ENCODE measurements around the gene TEF. TPM values are rescaled to one million over a fixed set of nuclear protein-coding genes. Genes with fewer than 3 reads are reported as not detected.
"Not testable (repeated sequence)": the region's sequence is repeated elsewhere in the genome, so short reads cannot be mapped to it uniquely, and the experiment has no call there.

Gene TEF
- total and polyA plus RNA-seq, 3 experiments from 2014 or later, result 1.8 to 5.3 (median 3.5) TPM

DNA sequence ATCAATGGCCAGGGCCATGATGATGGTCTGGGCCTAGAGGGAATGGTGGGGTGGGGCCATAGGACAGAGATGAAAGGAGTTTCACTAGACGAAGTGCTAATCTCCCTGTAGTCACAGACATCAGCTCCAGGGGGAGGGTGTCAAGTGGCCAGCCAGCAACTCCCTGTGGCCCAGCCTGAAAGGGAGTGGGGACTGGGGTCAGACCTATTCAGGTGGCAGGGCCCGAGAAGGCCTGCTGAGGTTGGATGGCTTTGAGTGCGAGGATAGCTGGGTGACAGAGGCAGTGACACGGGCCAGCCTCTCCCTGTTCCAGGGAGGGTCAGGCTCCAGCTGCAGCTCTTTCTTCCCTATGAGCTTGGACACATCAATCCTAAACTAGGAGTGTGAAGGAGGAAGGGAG is 53.8 kb downstream of the TEF start:
- Histone ChIP-seq H3K4me1 (ENCODE audit: insufficient read depth, low read length) (no peaks in the 10 kb centered on the region), H3K27me3 (ENCODE audit: insufficient read depth, low read length, poor library complexity, severe bottlenecking) (no peaks in the 10 kb centered on the region), H3K9me3 (ENCODE audit: low read length) (no peaks in the 10 kb centered on the region), H3K36me3 (ENCODE audit: insufficient read depth, low read length) (peaks cover 11% of the 10 kb centered on the region), H3K4me3 (ENCODE audit: low read length) (no peak overlapping the region), H3K27ac (ENCODE audit: low read depth, low read length) (no peak overlapping the region)
- no peaks in the 10 kb centered on the region for H3K9me3 Mint-ChIP-seq
- H3K4me3 Mint-ChIP-seq, result no peak overlapping the region
- ChIA-PET POLR2A (no interaction called here), CTCF (no interaction called here)
- H3K4me1 Mint-ChIP-seq, result peaks cover 13 to 38% (median 14%) of the 10 kb centered on the region in 3 donors
- peaks cover 0 to 70% (median 5%) of the 10 kb centered on the region in 3 donors for H3K36me3 Mint-ChIP-seq
- no peaks in the 10 kb centered on the region for H3K27me3 Mint-ChIP-seq
- DNase-seq, result no peak
- peak overlapping the region in 4 of 8 donors; percentile 23 to 89 (median 46) for H3K27ac Mint-ChIP-seq

DNA sequence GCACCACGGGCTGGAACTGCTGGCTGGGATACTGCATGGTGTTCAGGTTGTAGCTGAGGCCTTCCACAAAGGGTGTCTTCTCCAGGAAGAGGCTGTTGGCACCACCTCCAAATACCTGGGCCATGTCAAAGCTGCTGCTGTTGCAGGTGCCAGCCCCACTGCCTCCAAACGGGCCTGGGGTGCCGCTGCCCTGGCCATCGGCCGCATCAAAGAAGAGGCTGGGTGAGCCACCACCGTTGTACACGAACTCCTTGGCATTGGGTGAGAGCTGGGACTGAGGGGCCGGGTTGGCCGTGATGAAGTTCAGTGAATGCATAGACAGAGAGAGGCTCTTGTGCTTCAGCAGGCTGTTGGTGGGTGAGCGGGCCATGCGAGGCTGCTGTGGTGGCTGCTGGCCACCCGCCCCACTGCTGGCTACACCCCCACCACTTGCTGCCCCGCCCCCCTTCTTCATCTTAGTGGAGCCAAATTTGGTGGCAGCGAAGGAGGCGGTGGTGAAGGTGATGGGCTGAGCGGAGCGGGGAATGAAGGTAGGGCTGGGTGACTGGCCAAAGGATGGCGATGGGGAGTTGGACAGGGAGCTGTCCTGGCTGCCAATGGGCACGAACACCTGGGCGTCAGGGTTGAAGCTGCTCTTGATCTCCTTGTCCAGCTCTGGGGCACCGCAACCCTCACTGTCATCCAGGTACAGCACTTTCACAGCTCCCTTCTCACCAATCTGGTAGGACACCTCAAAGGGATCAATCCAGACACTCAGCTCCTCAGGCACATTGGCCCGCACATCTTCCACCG is 54.8 kb downstream of the TEF start:
- H3K27me3 ChIP-seq (ENCODE audit: insufficient read depth, low read length, poor library complexity, severe bottlenecking), result no peaks in the 10 kb centered on the region
- Mint-ChIP-seq H3K27ac (peak overlapping the region in 2 of 8 donors; percentile 38 to 88), H3K27me3 (no peaks in the 10 kb centered on the region), H3K36me3 (peaks cover 0 to 65% (median 5%) of the 10 kb centered on the region in 3 donors), H3K4me1 (peaks cover 9 to 36% (median 14%) of the 10 kb centered on the region in 3 donors), H3K4me3 (no peak overlapping the region), H3K9me3 (no peaks in the 10 kb centered on the region)
- ChIA-PET POLR2A (interaction anchor here (0.6 to 1.0 kb wide), 2 partner anchors 10 to 1405 kb away, joined by 3 read pairs; partner anchors contain the start of gene TOB2), CTCF (interaction anchor here (1.2 to 1.6 kb wide), 2 partner anchors 12 to 33 kb away, joined by 4 to 5 read pairs; no protein-coding TSS in a partner anchor)
- H3K4me1 ChIP-seq (ENCODE audit: insufficient read depth, low read length), result no peaks in the 10 kb centered on the region
- no peaks in the 10 kb centered on the region for H3K9me3 ChIP-seq (ENCODE audit: low read length)
- H3K4me3 ChIP-seq (ENCODE audit: low read length), result no peak overlapping the region
- peaks cover 11% of the 10 kb centered on the region for H3K36me3 ChIP-seq (ENCODE audit: insufficient read depth, low read length)
- H3K27ac ChIP-seq (ENCODE audit: low read depth, low read length), result no peak overlapping the region
- no peak for DNase-seq

DNA sequence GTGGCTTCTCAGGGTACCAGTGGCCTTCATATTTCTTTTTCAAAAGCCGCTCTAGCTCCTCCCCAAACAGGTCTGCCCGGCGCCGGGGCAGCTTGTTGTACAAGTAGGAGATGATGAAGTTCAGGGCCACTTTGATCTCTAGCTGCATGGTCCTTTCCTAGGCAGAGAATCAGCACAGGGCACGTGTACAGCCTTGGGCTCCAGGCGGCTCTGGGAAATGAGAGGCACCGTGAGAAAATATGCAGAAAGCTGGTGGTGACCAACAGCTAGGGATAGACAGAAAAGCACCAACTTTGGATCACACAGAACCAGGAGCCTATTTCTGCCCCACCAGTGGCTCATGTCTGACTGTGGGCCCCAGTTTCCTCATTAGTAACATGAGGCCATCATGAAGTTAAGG is 55.5 kb downstream of the TEF start:
- Mint-ChIP-seq H3K27ac (peak overlapping the region in 2 of 8 donors; percentile 36 to 59), H3K36me3 (peaks cover 0 to 63% (median 5%) of the 10 kb centered on the region in 3 donors), H3K4me3 (no peak overlapping the region), H3K9me3 (no peaks in the 10 kb centered on the region), H3K27me3 (no peaks in the 10 kb centered on the region), H3K4me1 (peaks cover 10 to 33% (median 16%) of the 10 kb centered on the region in 3 donors)
- Histone ChIP-seq H3K9me3 (ENCODE audit: low read length) (no peaks in the 10 kb centered on the region), H3K36me3 (ENCODE audit: insufficient read depth, low read length) (peaks cover 8% of the 10 kb centered on the region), H3K4me1 (ENCODE audit: insufficient read depth, low read length) (no peaks in the 10 kb centered on the region), H3K27ac (ENCODE audit: low read depth, low read length) (no peak overlapping the region), H3K4me3 (ENCODE audit: low read length) (no peak overlapping the region), H3K27me3 (ENCODE audit: insufficient read depth, low read length, poor library complexity, severe bottlenecking) (no peaks in the 10 kb centered on the region)
- no peak for DNase-seq
- POLR2A ChIA-PET, result interaction anchor here (0.6 to 1.0 kb wide), 2 partner anchors 10 to 1404 kb away, joined by 3 read pairs; partner anchors contain the start of gene TOB2
- CTCF ChIA-PET, result interaction anchor here (1.2 to 1.6 kb wide), 2 partner anchors 11 to 33 kb away, joined by 4 to 5 read pairs; no protein-coding TSS in a partner anchor

DNA sequence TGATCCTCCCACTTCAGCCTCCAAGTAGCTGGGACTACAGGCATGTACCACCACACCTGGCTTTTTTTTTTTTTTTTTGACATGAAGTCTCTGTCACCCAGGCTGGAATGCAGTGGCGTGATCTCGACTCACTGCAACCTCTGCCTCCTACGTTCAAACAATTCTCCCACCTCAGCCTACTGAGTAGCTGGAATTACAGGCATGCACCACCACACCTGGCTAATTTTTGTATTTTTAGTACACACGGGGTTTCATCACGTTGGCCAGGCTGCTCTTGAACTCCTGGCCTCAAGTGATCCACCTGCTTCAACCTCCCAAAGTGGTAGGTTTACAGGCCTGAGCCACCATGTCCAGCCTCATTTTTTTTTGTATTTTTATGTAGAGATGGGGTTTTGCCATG is 58.8 kb downstream of the TEF start:
- H3K4me3 Mint-ChIP-seq; H3K27me3 Mint-ChIP-seq; H3K27ac ChIP-seq (ENCODE audit: low read depth, low read length); H3K4me1 ChIP-seq (ENCODE audit: insufficient read depth, low read length); H3K27me3 ChIP-seq (ENCODE audit: insufficient read depth, low read length, poor library complexity, severe bottlenecking); H3K4me3 ChIP-seq (ENCODE audit: low read length); DNase-seq; POLR2A ChIA-PET; H3K9me3 Mint-ChIP-seq; H3K27ac Mint-ChIP-seq; CTCF ChIA-PET; H3K9me3 ChIP-seq (ENCODE audit: low read length); H3K36me3 ChIP-seq (ENCODE audit: insufficient read depth, low read length): not testable (repeated sequence)
- peaks cover 31 to 55% (median 41%) of the 10 kb centered on the region in 3 donors for H3K4me1 Mint-ChIP-seq
- peaks cover 0 to 57% (median 4%) of the 10 kb centered on the region in 3 donors for H3K36me3 Mint-ChIP-seq

GRCh38 chr22:41442240-41442792 is 60.6 kb downstream of the TEF start:
- H3K27ac ChIP-seq (ENCODE audit: low read depth, low read length), result no peak overlapping the region
- no peak overlapping the region for H3K4me3 ChIP-seq (ENCODE audit: low read length)
- Mint-ChIP-seq H3K4me3 (peak overlapping the region in 5 of 7 donors; percentile 18 to 92 (median 58)), H3K27me3 (no peaks in the 10 kb centered on the region), H3K36me3 (peaks cover 0 to 56% (median 0%) of the 10 kb centered on the region in 3 donors), H3K27ac (peak overlapping the region in 5 of 8 donors; percentile 35 to 91 (median 61)), H3K4me1 (peaks cover 28 to 48% (median 39%) of the 10 kb centered on the region in 3 donors), H3K9me3 (no peaks in the 10 kb centered on the region)
- no peak for DNase-seq
- H3K36me3 ChIP-seq (ENCODE audit: insufficient read depth, low read length), result no peaks in the 10 kb centered on the region
- H3K27me3 ChIP-seq (ENCODE audit: insufficient read depth, low read length, poor library complexity, severe bottlenecking), result no peaks in the 10 kb centered on the region
- ChIA-PET CTCF (interaction anchor here (0.9 to 1.2 kb wide), 2 partner anchors 13 to 39 kb away, joined by 3 to 4 read pairs; no protein-coding TSS in a partner anchor), POLR2A (interaction anchor here (1.3 to 1.5 kb wide), 2 partner anchors 26 to 30 kb away, joined by 3 to 5 read pairs; partner anchors contain the start of gene PHF5A)
- no peaks in the 10 kb centered on the region for H3K9me3 ChIP-seq (ENCODE audit: low read length)
- peaks cover 5% of the 10 kb centered on the region for H3K4me1 ChIP-seq (ENCODE audit: insufficient read depth, low read length)

GRCh38 chr22:41444360-41445128 is 62.8 kb downstream of the TEF start:
- Mint-ChIP-seq H3K27ac (peak overlapping the region; percentile 91 to 97 (median 96)), H3K27me3 (no peaks in the 10 kb centered on the region), H3K9me3 (no peaks in the 10 kb centered on the region), H3K4me3 (peak overlapping the region; percentile 90 to 98 (median 95)), H3K4me1 (peaks cover 27 to 46% (median 37%) of the 10 kb centered on the region in 3 donors), H3K36me3 (peaks cover 0 to 52% (median 0%) of the 10 kb centered on the region in 3 donors)
- peak overlapping the region; percentile 96 for H3K27ac ChIP-seq (ENCODE audit: low read depth, low read length)
- peak; percentile 69 to 85 (median 74) for DNase-seq
- peak overlapping the region; percentile 96 for H3K4me3 ChIP-seq (ENCODE audit: low read length)
- H3K36me3 ChIP-seq (ENCODE audit: insufficient read depth, low read length), result no peaks in the 10 kb centered on the region
- no peaks in the 10 kb centered on the region for H3K27me3 ChIP-seq (ENCODE audit: insufficient read depth, low read length, poor library complexity, severe bottlenecking)
- POLR2A ChIA-PET, result interaction anchor here (0.8 to 7.5 kb wide), 5 partner anchors 24 to 223 kb away, joined by 3 to 109 read pairs (median 3); partner anchors contain the start of genes ACO2, PHF5A and TEF
- H3K4me1 ChIP-seq (ENCODE audit: insufficient read depth, low read length), result peaks cover 5% of the 10 kb centered on the region
- no peaks in the 10 kb centered on the region for H3K9me3 ChIP-seq (ENCODE audit: low read length)
- CTCF ChIA-PET, result interaction anchor here (1.4 to 2.6 kb wide), 2 partner anchors 12 to 41 kb away, joined by 4 to 18 read pairs; no protein-coding TSS in a partner anchor

Data from CD8-positive, alpha-beta memory T cell (primary cell).